H1 (cell line): ENCODE results near the gene PAIP2B. TPM values are rescaled to one million over a fixed set of nuclear protein-coding genes. Genes with fewer than 3 reads are reported as not detected.

Experiments
- CTCF ChIA-PET: fragments of 300-600 bp; sonication (Branson Sonifier 250); formaldehyde crosslinking; loops from one replicate; lab custom pipeline; 2021; ENCODE audit not compliant: partially characterized antibody; lab: Charles Lee
- POLR2A ChIA-PET: fragments of 300-600 bp; sonication (Branson Sonifier 250); formaldehyde crosslinking; loops from one replicate; lab custom pipeline; 2021; ENCODE audit warnings: inconsistent platforms; ENCODE audit not compliant: partially characterized antibody; lab: Charles Lee
- DNase-seq, 2 experiments: peaks; one replicate each; pipeline versions ENCODE4 v3.0.0 to v3.0.0-alpha.2; 2010 to 2022; ENCODE audit warnings: low spot score in 2 of 2, low read depth in 1 of 2, mixed read lengths in 1 of 2
- FAIRE-seq: peaks from 2 replicates; lab custom pipeline; 2011; peaks lifted over from hg19 to GRCh38; lab: Jason Lieb, UNC
- H2AFZ ChIP-seq: 2 replicates; pipeline ENCODE4 v1.8.1; 2012; ENCODE audit warnings: low read length, inconsistent platforms
- H2AK5ac ChIP-seq: 2 replicates; pipeline ENCODE4 v1.6.1; 2013; ENCODE audit warnings: low read depth, low read length
- H2BK120ac ChIP-seq: replicated peaks from 2 replicates; pipeline ENCODE3; 2013; ENCODE audit warnings: low read depth, low read length, inconsistent platforms
- H2BK12ac ChIP-seq: 2 replicates; pipeline ENCODE4 v1.6.1; 2013; ENCODE audit warnings: low read depth, low read length
- H2BK15ac ChIP-seq: 2 replicates; pipeline ENCODE4 v1.6.1; 2013; ENCODE audit warnings: low read length
- H2BK20ac ChIP-seq: 2 replicates; pipeline ENCODE4 v1.6.1; 2013; ENCODE audit warnings: low read length
- H2BK5ac ChIP-seq: 2 replicates; pipeline ENCODE4 v1.6.1; 2013; ENCODE audit warnings: low read depth, low read length
- H3K14ac ChIP-seq: 2 replicates; pipeline ENCODE4 v1.6.1; 2013; ENCODE audit warnings: inconsistent platforms; ENCODE audit not compliant: insufficient read length
- H3K18ac ChIP-seq: 2 replicates; pipeline ENCODE4 v1.6.1; 2013; ENCODE audit warnings: low read length; ENCODE audit errors: extremely low read depth
- H3K23ac ChIP-seq: 2 replicates; pipeline ENCODE4 v1.6.1; 2013; ENCODE audit warnings: inconsistent platforms; ENCODE audit not compliant: insufficient read length
- H3K23me2 ChIP-seq: 2 replicates; pipeline ENCODE4 v1.6.1; 2013; ENCODE audit warnings: low read depth, low read length
- H3K27ac ChIP-seq: 2 replicates; pipeline ENCODE4 v1.6.1; 2011; ENCODE audit warnings: low read depth, low read length, inconsistent platforms
- H3K27me3 ChIP-seq, 4 experiments: replicated peaks in 1 of 4; 1 replicate in 1 of 4; 2 replicates in 3 of 4; pipeline versions ENCODE4 v1.6.1 to v1.8.1; 2011 to 2013; ENCODE audit warnings: low read length in 3 of 4, mild to moderate bottlenecking in 3 of 4, inconsistent platforms in 2 of 4, mixed read lengths in 2 of 4, moderate library complexity in 1 of 4; ENCODE audit not compliant: control insufficient read depth in 3 of 4, insufficient read depth in 3 of 4; ENCODE audit errors: extremely low read depth in 1 of 4
- H3K36me3 ChIP-seq, 4 experiments: 2 replicates each; pipeline versions ENCODE4 v1.6.1 to v1.8.1; 2011 to 2013; ENCODE audit warnings: mild to moderate bottlenecking in 4 of 4, low read length in 3 of 4, moderate library complexity in 2 of 4, control low read depth in 1 of 4, inconsistent platforms in 1 of 4; ENCODE audit not compliant: insufficient read depth in 4 of 4, control insufficient read depth in 2 of 4
- H3K4ac ChIP-seq: replicated peaks from 2 replicates; pipeline ENCODE3; 2013; ENCODE audit warnings: low read length, low read depth, mixed read lengths, inconsistent platforms; ENCODE audit not compliant: insufficient read length
- H3K4me1 ChIP-seq, 4 experiments: replicated peaks in 1 of 4; 1 replicate in 1 of 4; 2 replicates in 3 of 4; pipeline versions ENCODE4 v1.6.1 to v1.8.1; 2011 to 2013; ENCODE audit warnings: low read length in 3 of 4, inconsistent platforms in 2 of 4, mixed read lengths in 1 of 4; ENCODE audit not compliant: insufficient read depth in 4 of 4, control insufficient read depth in 3 of 4
- H3K4me2 ChIP-seq, 2 experiments: 2 replicates each; pipeline versions ENCODE4 v1.6.1 to v1.8.1; 2011 to 2013; ENCODE audit warnings: low read depth in 2 of 2, low read length in 2 of 2, control low read depth in 1 of 2, inconsistent platforms in 1 of 2, mild to moderate bottlenecking in 1 of 2; ENCODE audit not compliant: insufficient read depth in 1 of 2
- H3K4me3 ChIP-seq, 4 experiments: fragments of 200-600, 300-600 bp in 1 of 4; sonication (generic), shearing (Covaris generic), sonication (Bioruptor Twin) in 1 of 4; 2 replicates each; pipeline versions ENCODE4 v1.5.1 to v1.8.1; 2011 to 2016; ENCODE audit warnings: low read length in 4 of 4, low read depth in 3 of 4, control low read depth in 2 of 4, inconsistent platforms in 2 of 4, mild to moderate bottlenecking in 2 of 4, mixed read lengths in 1 of 4, moderate library complexity in 1 of 4; ENCODE audit not compliant: insufficient read depth in 2 of 4; ENCODE audit errors: extremely low read depth in 1 of 4
- H3K56ac ChIP-seq: replicated peaks from 2 replicates; pipeline ENCODE3; 2013; ENCODE audit warnings: low read depth, mild to moderate bottlenecking, mixed read lengths, low read length, inconsistent platforms; ENCODE audit not compliant: insufficient read length
- H3K79me1 ChIP-seq: 2 replicates; pipeline ENCODE4 v1.6.1; 2013; ENCODE audit warnings: low read depth, low read length, control low read depth
- H3K79me2 ChIP-seq, 2 experiments: 2 replicates each; pipeline versions ENCODE4 v1.6.1 to v1.8.1; 2012 to 2013; ENCODE audit warnings: low read length in 2 of 2, mild to moderate bottlenecking in 2 of 2, inconsistent platforms in 1 of 2; ENCODE audit not compliant: insufficient read depth in 2 of 2, control insufficient read depth in 1 of 2
- H3K9ac ChIP-seq, 4 experiments: replicated peaks in 1 of 4; 1 replicate in 1 of 4; 2 replicates in 3 of 4; pipeline versions ENCODE4 v1.6.1 to v1.8.1; 2011 to 2013; ENCODE audit warnings: low read depth in 3 of 4, low read length in 3 of 4, control low read depth in 2 of 4, mild to moderate bottlenecking in 2 of 4, moderate library complexity in 2 of 4, inconsistent platforms in 1 of 4; ENCODE audit errors: extremely low read depth in 1 of 4
- H3K9me3 ChIP-seq, 2 experiments: 2 replicates each; pipeline versions ENCODE4 v1.6.1 to v1.8.1; 2012 to 2013; ENCODE audit warnings: mild to moderate bottlenecking in 2 of 2, moderate library complexity in 2 of 2, control low read depth in 1 of 2, inconsistent platforms in 1 of 2, low read depth in 1 of 2, low read length in 1 of 2, mixed read lengths in 1 of 2; ENCODE audit not compliant: insufficient read depth in 2 of 2
- H4K20me1 ChIP-seq, 2 experiments: replicated peaks in 1 of 2; 2 replicates each; pipeline versions ENCODE3 to v1.8.1; 2011 to 2013; ENCODE audit warnings: inconsistent platforms in 2 of 2, low read length in 2 of 2, mild to moderate bottlenecking in 1 of 2; ENCODE audit not compliant: insufficient read depth in 2 of 2, control insufficient read depth in 1 of 2
- H4K5ac ChIP-seq: 2 replicates; pipeline ENCODE4 v1.6.1; 2013; ENCODE audit warnings: low read length, low read depth, mixed read lengths, inconsistent platforms; ENCODE audit not compliant: insufficient read length
- H4K8ac ChIP-seq: 2 replicates; pipeline ENCODE4 v1.8.0; 2013; ENCODE audit warnings: mild to moderate bottlenecking, moderate library complexity, low read length, inconsistent platforms; ENCODE audit not compliant: insufficient read depth; ENCODE audit errors: extremely low read depth
- H4K91ac ChIP-seq: replicated peaks from 2 replicates; pipeline ENCODE3; 2013; ENCODE audit warnings: low read length, mixed read lengths, inconsistent platforms; ENCODE audit not compliant: insufficient read length
- ATF2 ChIP-seq: IDR thresholded peaks from 2 replicates; pipeline ENCODE4 v1.6.1; 2012; ENCODE audit warnings: low read length, inconsistent platforms
- CEBPB ChIP-seq: IDR thresholded peaks from 2 replicates; pipeline ENCODE4 v1.6.1; 2012; ENCODE audit warnings: low read depth, low read length
- CHD2 ChIP-seq: IDR thresholded peaks from 2 replicates; pipeline ENCODE4 v1.6.1; 2012; ENCODE audit warnings: low read length, improper control_type of control experiment
- EP300 ChIP-seq, 2 experiments: IDR thresholded peaks; 1 replicate in 1 of 2; 2 replicates in 1 of 2; pipeline ENCODE4 v1.6.1; 2011 to 2012; ENCODE audit warnings: low read depth in 2 of 2, low read length in 2 of 2, mild to moderate bottlenecking in 2 of 2, borderline replicate concordance in 1 of 2, inconsistent platforms in 1 of 2, moderate library complexity in 1 of 2
- KDM1A ChIP-seq: fragments of 200-600, 300-600 bp; sonication (generic); IDR thresholded peaks from 2 replicates; pipeline ENCODE4 v1.7.1; 2016; ENCODE audit warnings: mild to moderate bottlenecking, low read length, borderline replicate concordance
- MAFK ChIP-seq: IDR thresholded peaks from 2 replicates; pipeline ENCODE4 v1.6.1; 2012; ENCODE audit warnings: low read depth, mild to moderate bottlenecking, improper control_type of control experiment, low read length
- RFX5 ChIP-seq: IDR thresholded peaks from 2 replicates; pipeline ENCODE4 v1.6.1; 2011; ENCODE audit warnings: low read depth, low read length, improper control_type of control experiment, borderline replicate concordance
- SAP30 ChIP-seq: fragments of 300-600 bp; sonication (generic); IDR thresholded peaks from 2 replicates; pipeline ENCODE4 v1.7.1; 2012; ENCODE audit warnings: low read length, moderate library complexity, mild to moderate bottlenecking, inconsistent platforms; ENCODE audit not compliant: insufficient read depth, insufficient replicate concordance
- SIX5 ChIP-seq: IDR thresholded peaks from 2 replicates; pipeline ENCODE4 v1.6.1; 2011; ENCODE audit warnings: mild to moderate bottlenecking, low read depth, low read length
- SP1 ChIP-seq: IDR thresholded peaks from 2 replicates; pipeline ENCODE4 v1.6.1; 2011; ENCODE audit warnings: low read depth, low read length
- SP2 ChIP-seq: IDR thresholded peaks from 2 replicates; pipeline ENCODE4 v1.6.1; 2012; ENCODE audit warnings: mild to moderate bottlenecking, low read length, inconsistent platforms
- TEAD4 ChIP-seq: IDR thresholded peaks from 2 replicates; pipeline ENCODE4 v1.6.1; 2012; ENCODE audit warnings: low read depth, low read length, inconsistent platforms, mixed read lengths
- polyA plus RNA-seq, 7 experiments: library from polyadenylated mRNA; depleted of rRNA in 3 of 7; stranded (reverse) in 5 of 7; unstranded in 2 of 7; fragments of >200 nt in 5 of 7; fragments of 200-250 nt in 2 of 7; gene quantifications; 1 replicate in 5 of 7; 2 replicates in 1 of 7; 4 replicates in 1 of 7; pipeline versions ENCODE4 v1.2.1 to v1.2.3, GENCODE V29; 2011 to 2013; ENCODE audit warnings: missing spikeins in 2 of 7, mixed read lengths in 2 of 7
- total RNA-seq: library from RNA; stranded (reverse); fragmentation: NEBNext Ultra II Directional; extraction: Animal tissue kit (Norgen Biotek cat#: 25700); gene quantifications from 2 replicates; pipeline ENCODE4 v1.2.1, GENCODE V29; 2021

The PAIP2B gene
- total and polyA plus RNA-seq, 2 of the 8 experiments (the other 6 are each of a cell fraction or from before 2014, with no cell fraction given): 8.4 to 31.3 TPM

GRCh38 chr2:71240794-71241193, 13.9 kb upstream of the PAIP2B start (continued):
- TF ChIP-seq RFX5: no peak
- TF ChIP-seq, all 59 proteins: peak for 0

DNA sequence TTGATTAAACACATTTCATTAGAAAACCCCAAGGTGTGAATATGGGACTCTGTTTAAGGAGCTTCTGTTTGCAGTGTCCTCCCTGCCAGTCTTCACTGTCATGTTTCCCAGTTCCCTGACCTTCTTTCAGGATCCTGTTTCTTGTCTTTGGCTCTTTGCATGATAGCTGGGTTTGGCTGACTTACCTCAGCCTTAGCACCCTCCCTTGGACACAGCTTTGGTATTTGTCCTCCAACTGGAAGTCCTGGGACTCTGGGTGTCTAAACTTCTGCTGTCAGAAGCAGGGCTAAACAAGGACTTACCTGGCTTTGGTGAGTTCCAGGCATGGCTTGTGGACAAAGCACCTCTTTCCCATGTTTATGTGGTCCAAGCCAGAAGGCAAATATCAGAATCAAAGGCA, 11.2 kb upstream of the PAIP2B start:
- no peak overlapping the region for H2BK5ac ChIP-seq
- H4K8ac ChIP-seq: no peak overlapping the region
- no peaks in the 10 kb centered on the region; a peak in 1 of 7 replicates for H3K27me3 ChIP-seq
- H3K36me3 ChIP-seq: no peaks in the 10 kb centered on the region
- H2BK20ac ChIP-seq: no peak overlapping the region
- H2AK5ac ChIP-seq: no peak overlapping the region
- peaks cover 0 to 6% (median 0%) of the 10 kb centered on the region in 4 experiments; a peak in 3 of 7 replicates for H3K4me1 ChIP-seq
- no peaks in the 10 kb centered on the region for H3K79me2 ChIP-seq
- no peak overlapping the region for H3K27ac ChIP-seq
- H2BK120ac ChIP-seq: no peak overlapping the region
- H2BK15ac ChIP-seq: no peak overlapping the region
- H4K5ac ChIP-seq: no peak overlapping the region
- no peak overlapping the region for H2BK12ac ChIP-seq
- no peak overlapping the region for H3K4me2 ChIP-seq
- H3K9me3 ChIP-seq: peaks cover 0 to 7% of the 10 kb centered on the region in 2 experiments; a peak in 2 of 4 replicates
- ChIA-PET POLR2A (interaction anchor here (3.5 kb wide), 1 partner anchor 11 kb away, joined by 12 read pairs; the partner anchor contains the start of gene PAIP2B), CTCF (no interaction called here)
- H3K56ac ChIP-seq: no peak overlapping the region
- H3K23me2 ChIP-seq: no peaks in the 10 kb centered on the region
- no peak overlapping the region for H3K14ac ChIP-seq
- DNase-seq: no peak
- no peak overlapping the region for H3K23ac ChIP-seq
- H4K20me1 ChIP-seq: no peaks in the 10 kb centered on the region
- no peak overlapping the region for H3K18ac ChIP-seq
- no peaks in the 10 kb centered on the region for H3K79me1 ChIP-seq
- no peak overlapping the region for H3K4me3 ChIP-seq
- H4K91ac ChIP-seq: no peak overlapping the region
- H3K9ac ChIP-seq: no peak overlapping the region
- H2AFZ ChIP-seq: no peak overlapping the region
- H3K4ac ChIP-seq: no peak overlapping the region
- no peak for FAIRE-seq
- TF ChIP-seq SAP30: no peak
- no peak for TF ChIP-seq MAFK
- no peak for TF ChIP-seq ATF2
- no peak for TF ChIP-seq SP2
- no peak for TF ChIP-seq SIX5
- TF ChIP-seq CHD2: no peak
- no peak for TF ChIP-seq TEAD4
- no peak for TF ChIP-seq EP300 (IDR thresholded peaks at IDR 0.05; ENCODE audit: borderline replicate concordance in 1 of 2, low read depth in 2 of 2, low read length in 2 of 2)
- TF ChIP-seq RFX5: no peak
- no peak for TF ChIP-seq CEBPB
- TF ChIP-seq KDM1A: no peak
- no peak for TF ChIP-seq SP1
